SK-N-SH (cell line): ENCODE data around the gene LRMDA. TPM values are rescaled to one million over a fixed set of nuclear protein-coding genes. Genes with fewer than 3 reads are reported as not detected.

Experiments
- CTCF ChIA-PET: fragments of 300-600, 350-600 bp; formaldehyde crosslinking; extraction: SDS; loops from one replicate; lab custom pipeline; 2021; lab: Yijun Ruan, JAX
- POLR2A ChIA-PET: fragments of 350-600 bp; sonication (Branson Sonifier 250); formaldehyde crosslinking; extraction: SDS; loops from one replicate; lab custom pipeline; 2020; ENCODE audit warnings: antibody characterized with exemption, inconsistent platforms; lab: Yijun Ruan, JAX
- DNase-seq: peaks from one replicate; pipeline ENCODE4 v3.0.0; 2012
- H2AFZ ChIP-seq: fragments of 200-600 bp; sonication (generic); 2 replicates; pipeline ENCODE4 v1.8.1; 2016; ENCODE audit warnings: antibody characterized with exemption, mild to moderate bottlenecking, low read depth
- H3F3A ChIP-seq: fragments of 200-600 bp; sonication (generic); replicated peaks from 2 replicates; pipeline ENCODE3; 2016; ENCODE audit warnings: antibody characterized with exemption, mild to moderate bottlenecking; ENCODE audit not compliant: insufficient read depth
- H3K27ac ChIP-seq, 2 experiments: fragments of 200-500 bp in 1 of 2; fragments of 200-600 bp in 1 of 2; sonication (Bioruptor generic) in 1 of 2; sonication (generic), shearing (Covaris generic) in 1 of 2; 2 replicates each; pipeline versions ENCODE4 v1.5.1 to v1.6.1; 2014 to 2016; ENCODE audit warnings: low read depth in 2 of 2, inconsistent platforms in 1 of 2, low read length in 1 of 2, mild to moderate bottlenecking in 1 of 2, mixed read lengths in 1 of 2
- H3K27me3 ChIP-seq: fragments of 200-600 bp; sonication (generic), shearing (Covaris generic); 2 replicates; pipeline ENCODE4 v1.6.1; 2016; ENCODE audit warnings: mixed run types; ENCODE audit not compliant: insufficient read depth
- H3K36me3 ChIP-seq, 2 experiments: fragments of 200-500 bp in 1 of 2; fragments of 200-600 bp in 1 of 2; sonication (Bioruptor generic) in 1 of 2; sonication (generic) in 1 of 2; replicated peaks in 1 of 2; 2 replicates each; pipeline versions ENCODE3 to v1.5.1; 2014 to 2016; ENCODE audit warnings: low read length in 1 of 2, mild to moderate bottlenecking in 1 of 2; ENCODE audit not compliant: insufficient read depth in 2 of 2, control insufficient read depth in 1 of 2
- H3K4me1 ChIP-seq, 2 experiments: fragments of 200-500 bp in 1 of 2; fragments of 200-600 bp in 1 of 2; sonication (Bioruptor generic) in 1 of 2; sonication (generic), shearing (Covaris generic) in 1 of 2; 2 replicates each; pipeline versions ENCODE4 v1.5.1 to v1.6.1; 2014 to 2016; ENCODE audit warnings: low read depth in 1 of 2, low read length in 1 of 2, mixed run types in 1 of 2; ENCODE audit not compliant: insufficient read depth in 2 of 2, control insufficient read depth in 1 of 2
- H3K4me2 ChIP-seq: fragments of 200-600 bp; sonication (generic), shearing (Covaris generic); 2 replicates; pipeline ENCODE4 v1.6.1; 2017; ENCODE audit warnings: mixed run types
- H3K4me3 ChIP-seq, 2 experiments: fragments of 200-500 bp in 1 of 2; fragments of 200-600 bp in 1 of 2; sonication (Bioruptor generic) in 1 of 2; sonication (generic), shearing (Covaris generic) in 1 of 2; 2 replicates each; pipeline versions ENCODE4 v1.5.1 to v1.8.1; 2014 to 2016; ENCODE audit warnings: low read depth in 2 of 2, inconsistent platforms in 1 of 2, low read length in 1 of 2, mild to moderate bottlenecking in 1 of 2, mixed read lengths in 1 of 2, moderate library complexity in 1 of 2
- H3K79me2 ChIP-seq: fragments of 200-600 bp; sonication (generic); 2 replicates; pipeline ENCODE4 v1.8.1; 2017; ENCODE audit warnings: mild to moderate bottlenecking; ENCODE audit not compliant: insufficient read depth
- H3K9ac ChIP-seq: fragments of 200-600 bp; sonication (generic); 2 replicates; pipeline ENCODE4 v1.6.1; 2017; ENCODE audit warnings: mixed run types
- H3K9me2 ChIP-seq: fragments of 200-600 bp; sonication (generic); 2 replicates; pipeline ENCODE4 v1.6.1; 2017; ENCODE audit warnings: mixed run types
- H3K9me3 ChIP-seq: fragments of 200-600 bp; sonication (generic); 2 replicates; pipeline ENCODE4 v1.6.1; 2017; ENCODE audit warnings: mixed run types, mild to moderate bottlenecking, moderate library complexity
- H4K20me1 ChIP-seq: fragments of 200-600 bp; sonication (generic); 2 replicates; pipeline ENCODE4 v1.6.1; 2017; ENCODE audit warnings: mild to moderate bottlenecking, mixed run types; ENCODE audit not compliant: insufficient read depth
- CTCF ChIP-seq: fragments of 200-600 bp; sonication (generic); IDR thresholded peaks from 2 replicates; pipeline ENCODE4 v1.6.1; 2017; ENCODE audit warnings: antibody characterized with exemption, mild to moderate bottlenecking, moderate library complexity
- EP300 ChIP-seq, 2 experiments: IDR thresholded peaks; 2 replicates each; pipeline versions ENCODE4 v1.4.0 to v1.6.1; 2012; ENCODE audit warnings: borderline replicate concordance in 1 of 2, low read depth in 1 of 2, low read length in 1 of 2
- GATA2 ChIP-seq: sonication (generic); formaldehyde crosslinking; IDR thresholded peaks from 2 replicates; pipeline ENCODE4 v1.5.0; 2020; ENCODE audit warnings: mild to moderate bottlenecking, missing genetic modification reagents
- JUND ChIP-seq: IDR thresholded peaks from 2 replicates; pipeline ENCODE4 v1.4.0; 2012
- MXI1 ChIP-seq: IDR thresholded peaks from 2 replicates; pipeline ENCODE4 v1.6.1; 2012; ENCODE audit warnings: mild to moderate bottlenecking, low read depth, low read length, improper control_type of control experiment
- RAD21 ChIP-seq: IDR thresholded peaks from 2 replicates; pipeline ENCODE4 v1.6.1; 2012; ENCODE audit warnings: mild to moderate bottlenecking, low read length
- REST ChIP-seq: IDR thresholded peaks from 2 replicates; pipeline ENCODE4 v1.6.1; 2012; ENCODE audit warnings: mild to moderate bottlenecking, low read depth, low read length, moderate library complexity
- RXRA ChIP-seq: IDR thresholded peaks from 2 replicates; pipeline ENCODE4 v1.4.0; 2012; ENCODE audit warnings: low read depth, mild to moderate bottlenecking, borderline replicate concordance
- SIN3A ChIP-seq: IDR thresholded peaks from 2 replicates; pipeline ENCODE4 v1.6.1; 2012; ENCODE audit warnings: low read depth, mild to moderate bottlenecking, low read length, moderate library complexity, borderline replicate concordance
- SMC3 ChIP-seq: IDR thresholded peaks from 2 replicates; pipeline ENCODE4 v1.6.1; 2012; ENCODE audit warnings: low read depth, low read length, improper control_type of control experiment
- TCF12 ChIP-seq: IDR thresholded peaks from 2 replicates; pipeline ENCODE4 v1.4.0; 2012
- USF2 ChIP-seq: fragments of 150-350 bp; IDR thresholded peaks from 2 replicates; pipeline ENCODE4 v1.6.1; 2017; ENCODE audit warnings: antibody characterized with exemption, low read length, low read depth, borderline replicate concordance
- WGBS: methylation state at CpG from one replicate; pipeline ENCODE4 v1.1.6; 2017; ENCODE audit warnings: low lambda C conversion rate; 5-methylcytosine and 5-hydroxymethylcytosine counted together
- polyA plus RNA-seq, 3 experiments: library from polyadenylated mRNA; depleted of rRNA; stranded (reverse); fragments of >200 nt; gene quantifications; 2 replicates each; pipeline ENCODE4 v1.2.3, GENCODE V29; 2012

LRMDA gene
- polyA plus RNA-seq, 1 of the 3 experiments (the other 2 are of a cell fraction): 0.95 TPM

GRCh38 chr10:76415554-76415953 lies 984.1 kb downstream of the LRMDA start:
- ChIA-PET POLR2A (no interaction called here), CTCF (interaction anchor here (1.3 to 1.4 kb wide), 2 partner anchors 13 to 43 kb away, joined by 3 read pairs; no protein-coding TSS in a partner anchor)
- Histone ChIP-seq H4K20me1 (no peaks in the 10 kb centered on the region), H3K9me3 (no peaks in the 10 kb centered on the region), H3K9me2 (no peaks in the 10 kb centered on the region), H2AFZ (no peak overlapping the region), H3K27me3 (no peaks in the 10 kb centered on the region), H3K4me3 (no peak overlapping the region), H3K79me2 (no peaks in the 10 kb centered on the region), H3K4me2 (no peak overlapping the region), H3K9ac (no peak overlapping the region), H3K4me1 (no peaks in the 10 kb centered on the region), H3F3A (no peaks in the 10 kb centered on the region), H3K36me3 (no peaks in the 10 kb centered on the region), H3K27ac (no peak overlapping the region)
- TF ChIP-seq GATA2 (CRISPR knock-in tag) (no peak), EP300 (IDR thresholded peaks at IDR 0.05; ENCODE audit: borderline replicate concordance in 1 of 2, low read depth in 1 of 2, low read length in 1 of 2) (no peak), RAD21 (no peak), RXRA (no peak), REST (no peak), USF2 (no peak), TCF12 (no peak), CTCF (no peak), SIN3A (no peak), MXI1 (no peak), SMC3 (no peak), JUND (no peak)
- WGBS: 84% methylated on average over 7 of the region's 7 CpGs
- DNase-seq: no peak
